ENCODE measurements around the gene ERCC3.
"Not testable (repeated sequence)": the region's sequence is repeated elsewhere in the genome, so short reads cannot be mapped to it uniquely, and the experiment has no call there.

The ERCC3 gene

GRCh38 chr2:127225186-127225960 is 68.6 kb downstream of the ERCC3 start:
- no peak for DNase-seq

- not testable (repeated sequence) for DNase-seq
Measured at GRCh38 chr2:127224135-127224534, 69.8 kb downstream of the ERCC3 start.

GRCh38 chr2:127220768-127221527 is 73.0 kb downstream of the ERCC3 start:
- no peak for DNase-seq

GRCh38 chr2:127220102-127220767 is 73.7 kb downstream of the ERCC3 start, which contains the start of gene CYP27C1:
Gene CYP27C1, minus strand, starts transcription at chr2:127220299. Its CDS starts 29 bp downstream, at chr2:127220270.
- no peak for DNase-seq

GRCh38 chr2:127219171-127220070 is 74.5 kb downstream of the ERCC3 start:
- no peak for DNase-seq

GRCh38 chr2:127218812-127219170 is 75.2 kb downstream of the ERCC3 start:
- DNase-seq, result no peak

GRCh38 chr2:127217470-127218325 is 76.2 kb downstream of the ERCC3 start:
- DNase-seq, result no peak

GRCh38 chr2:127216593-127216992 is 77.4 kb downstream of the ERCC3 start:
- DNase-seq, result no peak

- DNase-seq, result no peak
Measured at GRCh38 chr2:127216095-127216494, 77.8 kb downstream of the ERCC3 start.

- not testable (repeated sequence) for DNase-seq
Measured at GRCh38 chr2:127214201-127214600, 79.7 kb downstream of the ERCC3 start.

GRCh38 chr2:127208313-127208712 is 85.6 kb downstream of the ERCC3 start:
- DNase-seq, result no peak
